ENCODE data around the gene ARHGAP20.

GRCh38 chr11:110679323-110679975, 32.8 kb downstream of the ARHGAP20 start:
- TF ChIP-seq CREB5 (CRISPR knock-in tag; IDR thresholded peaks at IDR 0.05; ENCODE audit: low read depth) (no peak), ZFP30 (CRISPR knock-in tag; IDR thresholded peaks at IDR 0.05) (no peak), ARNTL (CRISPR knock-in tag; IDR thresholded peaks at IDR 0.05; ENCODE audit: borderline replicate concordance, low read depth) (no peak), PATZ1 (CRISPR knock-in tag; IDR thresholded peaks at IDR 0.05; ENCODE audit: borderline replicate concordance) (no peak), SNAI2 (CRISPR knock-in tag; IDR thresholded peaks at IDR 0.05) (no peak), CSDC2 (CRISPR knock-in tag; IDR thresholded peaks at IDR 0.05) (no peak), ZFP3 (CRISPR knock-in tag; IDR thresholded peaks at IDR 0.05) (no peak), ZNF70 (CRISPR knock-in tag; IDR thresholded peaks at IDR 0.05) (no peak), BACH2 (CRISPR knock-in tag; IDR thresholded peaks at IDR 0.05; ENCODE audit: borderline replicate concordance) (no peak), ESRRG (CRISPR knock-in tag; IDR thresholded peaks at IDR 0.05) (no peak), ZC3H10 (CRISPR knock-in tag; IDR thresholded peaks at IDR 0.05) (no peak), TCF4 (CRISPR knock-in tag; IDR thresholded peaks at IDR 0.05; ENCODE audit: borderline replicate concordance) (no peak)

All from SK-N-SH treated with all-trans-retinoic acid at 6 μM for 48 hours (cell line).